HEK293 (cell line): ENCODE data around the gene CCDC78.

Experiments used
- CTCF ChIP-seq: fragments of 450-650 bp; formaldehyde crosslinking; IDR thresholded peaks from 2 replicates; pipeline ENCODE4 v1.5.1; 2016; ENCODE audit warnings: missing biosample characterization, missing genetic modification characterization
- MYNN ChIP-seq: fragments of 450-650 bp; formaldehyde crosslinking; IDR thresholded peaks from 2 replicates; pipeline ENCODE4 v1.5.1; 2016; ENCODE audit warnings: missing biosample characterization, missing genetic modification characterization, borderline replicate concordance
- REST ChIP-seq: fragments of 450-650 bp; formaldehyde crosslinking; IDR thresholded peaks from 2 replicates; pipeline ENCODE4 v1.5.1; 2016; ENCODE audit warnings: missing biosample characterization, missing genetic modification characterization
- ZBTB1 ChIP-seq: fragments of 450-650 bp; formaldehyde crosslinking; IDR thresholded peaks from 2 replicates; pipeline ENCODE4 v1.5.1; 2016; ENCODE audit warnings: missing biosample characterization, missing genetic modification characterization
- ZBTB11 ChIP-seq: fragments of 450-650 bp; formaldehyde crosslinking; conservative IDR thresholded peaks from 2 replicates; pipeline ENCODE4 v1.5.1; 2016; ENCODE audit warnings: low read depth, missing biosample characterization, missing genetic modification characterization
- ZNF133 ChIP-seq: fragments of 450-650 bp; formaldehyde crosslinking; IDR thresholded peaks from 2 replicates; pipeline ENCODE4 v1.5.1; 2016; ENCODE audit warnings: missing biosample characterization, missing genetic modification characterization
- ZNF16 ChIP-seq: fragments of 450-650 bp; formaldehyde crosslinking; IDR thresholded peaks from 2 replicates; pipeline ENCODE4 v1.5.1; 2016; ENCODE audit warnings: low read depth, missing biosample characterization, missing genetic modification characterization
- ZNF274 ChIP-seq, 2 experiments: fragments of 200-500 bp in 1 of 2; fragments of 450-650 bp in 1 of 2; sonication (Bioruptor generic) in 1 of 2; formaldehyde crosslinking in 1 of 2; IDR thresholded peaks; 2 replicates each; pipeline versions ENCODE4 v1.5.1 to v1.6.1; 2014 to 2016; ENCODE audit warnings: borderline replicate concordance in 1 of 2, inconsistent platforms in 1 of 2, low read length in 1 of 2, missing biosample characterization in 1 of 2, missing genetic modification characterization in 1 of 2
- ZNF398 ChIP-seq: fragments of 450-650 bp; formaldehyde crosslinking; IDR thresholded peaks from 2 replicates; pipeline ENCODE4 v1.5.1; 2017; ENCODE audit warnings: missing biosample characterization, missing genetic modification characterization
- ZNF561 ChIP-seq: fragments of 450-650 bp; IDR thresholded peaks from 2 replicates; pipeline ENCODE4 v1.5.1; 2018; ENCODE audit warnings: missing biosample characterization, missing genetic modification characterization, borderline replicate concordance
- ZNF747 ChIP-seq: fragments of 450-650 bp; formaldehyde crosslinking; IDR thresholded peaks from 2 replicates; pipeline ENCODE4 v1.5.1; 2016; ENCODE audit warnings: missing biosample characterization, missing genetic modification characterization

- no peak for TF ChIP-seq CTCF
- TF ChIP-seq ZNF274 (IDR thresholded peaks at IDR 0.05; ENCODE audit: low read length): no peak
- no peak for TF ChIP-seq ZNF274 (tag by site-specific recombination; IDR thresholded peaks at IDR 0.05; ENCODE audit: borderline replicate concordance)
- no peak for TF ChIP-seq ZBTB11 (tag by site-specific recombination)
- no peak for TF ChIP-seq MYNN (tag by site-specific recombination)
- TF ChIP-seq REST: no peak
- TF ChIP-seq ZNF133 (tag by site-specific recombination): no peak
- no peak for TF ChIP-seq ZNF398 (tag by site-specific recombination)
- no peak for TF ChIP-seq ZNF747 (tag by site-specific recombination)
- no peak for TF ChIP-seq ZBTB1 (tag by site-specific recombination)
- TF ChIP-seq ZNF561: no peak
- TF ChIP-seq ZNF16: no peak
Measured at GRCh38 chr16:759110-759910, 33.1 kb upstream of the CCDC78 start.
